A549 (cell line): ENCODE data around the gene G6PC1. TPM values are rescaled to one million over a fixed set of nuclear protein-coding genes. Genes with fewer than 3 reads are reported as not detected.
A peak's percentile ranks its signal among the peaks of the same experiment; 100 is the strongest.

Experiments used
- ATOH8 ChIP-seq: fragments of 250-450 bp; sonication (Bioruptor Pico); IDR thresholded peaks from 2 replicates; pipeline ENCODE4 v1.5.0; 2020; ENCODE audit warnings: low read depth, mild to moderate bottlenecking, moderate library complexity
- BHLHE40 ChIP-seq: IDR thresholded peaks from 2 replicates; pipeline ENCODE4 v1.6.1; 2012; ENCODE audit warnings: low read depth, low read length, inconsistent platforms
- CBX2 ChIP-seq: fragments of 200-600 bp; sonication (generic); IDR thresholded peaks from 2 replicates; pipeline ENCODE4 v1.6.1; 2016; ENCODE audit warnings: low read depth, mild to moderate bottlenecking, borderline replicate concordance
- CEBPB ChIP-seq, 2 experiments: fragments of >200 bp in 1 of 2; sonication (Bioruptor Twin) in 1 of 2; formaldehyde crosslinking in 1 of 2; IDR thresholded peaks; 2 replicates each; pipeline ENCODE4 v1.6.1; 2012 to 2016
- CHD2 ChIP-seq: fragments of 150-350 bp; IDR thresholded peaks from 2 replicates; pipeline ENCODE4 v1.6.1; 2014; ENCODE audit warnings: low read length; ENCODE audit not compliant: partially characterized antibody
- E2F6 ChIP-seq: IDR thresholded peaks from 2 replicates; pipeline ENCODE4 v1.6.1; 2012; ENCODE audit warnings: low read depth, borderline replicate concordance
- EHF ChIP-seq: fragments of 250-450 bp; sonication (Bioruptor Pico); IDR thresholded peaks from 2 replicates; pipeline ENCODE4 v1.5.0; 2020; ENCODE audit warnings: mild to moderate bottlenecking
- ELK1 ChIP-seq: fragments of 150-350 bp; IDR thresholded peaks from 2 replicates; pipeline ENCODE4 v1.6.1; 2014; ENCODE audit warnings: low read depth, mild to moderate bottlenecking, low read length
- EP300 ChIP-seq, 2 experiments: fragments of >200 bp; sonication (Bioruptor Twin); formaldehyde crosslinking; IDR thresholded peaks; 2 replicates in 1 of 2; 3 replicates in 1 of 2; pipeline ENCODE4 v1.6.1; 2016 to 2017
- FOSB ChIP-seq: fragments of 250-450 bp; sonication (Bioruptor Pico); IDR thresholded peaks from 2 replicates; pipeline ENCODE4 v1.5.0; 2020; ENCODE audit warnings: mild to moderate bottlenecking, moderate library complexity
- FOSL2 ChIP-seq, 2 experiments: fragments of 450-650 bp in 1 of 2; fragments of >200 bp in 1 of 2; sonication (Bioruptor Twin) in 1 of 2; formaldehyde crosslinking; IDR thresholded peaks; 2 replicates each; pipeline versions ENCODE4 v1.5.0 to v1.6.1; 2016 to 2020; ENCODE audit warnings: mild to moderate bottlenecking in 1 of 2, moderate library complexity in 1 of 2
- GATA3 ChIP-seq: IDR thresholded peaks from 2 replicates; pipeline ENCODE4 v1.6.1; 2012; ENCODE audit warnings: borderline replicate concordance
- HDAC2 ChIP-seq: fragments of 200-600 bp; sonication (generic); IDR thresholded peaks from 2 replicates; pipeline ENCODE4 v1.6.1; 2016
- HOXB13 ChIP-seq: fragments of 250-450 bp; sonication (Bioruptor Pico); IDR thresholded peaks from 2 replicates; pipeline ENCODE4 v1.5.0; 2020; ENCODE audit warnings: low read depth, mild to moderate bottlenecking, moderate library complexity
- JUN ChIP-seq, 2 experiments: fragments of >200 bp; sonication (Bioruptor Twin); formaldehyde crosslinking; IDR thresholded peaks; 2 replicates in 1 of 2; 3 replicates in 1 of 2; pipeline ENCODE4 v1.6.1; 2016 to 2017
- MAX ChIP-seq: IDR thresholded peaks from 2 replicates; pipeline ENCODE4 v1.6.1; 2012
- MAZ ChIP-seq: fragments of 150-350 bp; IDR thresholded peaks from 2 replicates; pipeline ENCODE4 v1.6.1; 2014; ENCODE audit warnings: antibody characterized with exemption, low read depth, low read length, borderline replicate concordance
- MYC ChIP-seq: IDR thresholded peaks from 2 replicates; pipeline ENCODE4 v1.6.1; 2012; ENCODE audit warnings: mild to moderate bottlenecking, inconsistent platforms, low read length, improper control_type of control experiment, borderline replicate concordance
- NPAS2 ChIP-seq: fragments of 250-450 bp; sonication (Bioruptor Pico); IDR thresholded peaks from 2 replicates; pipeline ENCODE4 v1.8.0; 2022; ENCODE audit warnings: mild to moderate bottlenecking, moderate library complexity, borderline replicate concordance
- PBX3 ChIP-seq: IDR thresholded peaks from 2 replicates; pipeline ENCODE4 v1.6.1; 2012
- PHF8 ChIP-seq: fragments of 200-600 bp; sonication (generic); IDR thresholded peaks from 2 replicates; pipeline ENCODE4 v1.6.1; 2016; ENCODE audit warnings: low read depth, mild to moderate bottlenecking, antibody characterized with exemption, moderate library complexity, borderline replicate concordance
- RAD21 ChIP-seq, 2 experiments: fragments of >200 bp in 1 of 2; sonication (Bioruptor Twin) in 1 of 2; formaldehyde crosslinking in 1 of 2; IDR thresholded peaks in 1 of 2; conservative IDR thresholded peaks in 1 of 2; 2 replicates in 1 of 2; 3 replicates in 1 of 2; pipeline ENCODE4 v1.6.1; 2012 to 2018; ENCODE audit warnings: inconsistent platforms in 1 of 2
- RARB ChIP-seq: fragments of 250-450 bp; sonication (Bioruptor Pico); IDR thresholded peaks from 2 replicates; pipeline ENCODE4 v1.8.0; 2021; ENCODE audit warnings: mild to moderate bottlenecking, moderate library complexity
- RFX5 ChIP-seq: fragments of 450-650 bp; IDR thresholded peaks from 2 replicates; pipeline ENCODE4 v1.7.1; 2014; ENCODE audit warnings: antibody characterized with exemption, mild to moderate bottlenecking, moderate library complexity
- SMC3 ChIP-seq: fragments of >200 bp; sonication (Bioruptor Twin); formaldehyde crosslinking; IDR thresholded peaks from 3 replicates; pipeline ENCODE4 v1.6.1; 2018; ENCODE audit warnings: inconsistent platforms
- SREBF2 ChIP-seq: fragments of 450-650 bp; IDR thresholded peaks from 2 replicates; pipeline ENCODE4 v1.6.1; 2014; ENCODE audit warnings: mild to moderate bottlenecking, moderate library complexity
- TFCP2L1 ChIP-seq: fragments of 250-450 bp; sonication (Bioruptor Pico); IDR thresholded peaks from 2 replicates; pipeline ENCODE4 v1.5.0; 2021; ENCODE audit warnings: mild to moderate bottlenecking
- ZNF302 ChIP-seq: fragments of 250-450 bp; sonication (Bioruptor Pico); IDR thresholded peaks from 2 replicates; pipeline ENCODE4 v1.9.0; 2021; ENCODE audit warnings: inconsistent platforms, mild to moderate bottlenecking, moderate library complexity
- polyA plus RNA-seq, 4 experiments: library from polyadenylated mRNA; depleted of rRNA in 3 of 4; stranded (reverse); fragments of >200 nt; fragmentation: RNase III in 1 of 4; extraction: RNeasy Plus Mini Kit Qiagen cat#74134 plus additional on column Dnase treatment in 1 of 4; gene quantifications; 2 replicates in 3 of 4; 3 replicates in 1 of 4; pipeline ENCODE4 v1.2.3, GENCODE V29; 2011 to 2017

The G6PC1 gene
- polyA plus RNA-seq, 2 of the 4 experiments (the other 2 are of a cell fraction), result not detected

GRCh38 chr17:42895185-42895555 is 5.4 kb upstream of the G6PC1 start (continued):
- TF ChIP-seq MAZ (no peak), ELK1 (no peak), CBX2 (no peak), E2F6 (no peak), CHD2 (no peak), EP300 (IDR thresholded peaks at IDR 0.05) (no peak), HDAC2 (no peak), TFCP2L1 (CRISPR knock-in tag) (no peak), SREBF2 (no peak), ZNF302 (no peak), RARB (CRISPR knock-in tag) (no peak), JUN (IDR thresholded peaks at IDR 0.05) (no peak), FOSL2 (IDR thresholded peaks at IDR 0.05) (peak; percentile 61; the same call in 1 of the 2 replicates), FOSL2 (CRISPR knock-in tag; IDR thresholded peaks at IDR 0.05) (peak; percentile 84), GATA3 (no peak; the same call in 1 of the 2 replicates), PBX3 (no peak), SMC3 (0 out of 3 replicates have a peak, but pooled peaks have one; percentile 14), FOSB (CRISPR knock-in tag) (no peak), MAX (peak; percentile 57), BHLHE40 (no peak), EHF (CRISPR knock-in tag) (no peak), NPAS2 (CRISPR knock-in tag) (no peak), HOXB13 (CRISPR knock-in tag) (no peak), RFX5 (no peak), RAD21 (conservative IDR thresholded peaks at IDR 0.05 in 1 of 2, IDR thresholded peaks at IDR 0.05 in 1 of 2) (no peak), CEBPB (IDR thresholded peaks at IDR 0.05) (no peak), ATOH8 (no peak), MYC (0 out of 2 replicates have a peak, but pooled peaks have one; percentile 26), PHF8 (no peak)
